Astrocyte (in vitro differentiated cells and primary cell): ENCODE results near the gene AMPH.

Experiments used
- EZH2 ChIP-seq: IDR thresholded peaks from 2 replicates; pipeline ENCODE4 v1.6.1; 2012; ENCODE audit warnings: mild to moderate bottlenecking, low read length, inconsistent platforms; ENCODE audit not compliant: insufficient read depth
- TF ChIP-seq, protein P1 (sequence below): IDR thresholded peaks from 2 replicates; pipeline ENCODE4 v1.5.1; 2011; ENCODE audit warnings: low read depth, mild to moderate bottlenecking, inconsistent platforms, low read length, moderate library complexity; ENCODE audit not compliant: insufficient read depth

DNA sequence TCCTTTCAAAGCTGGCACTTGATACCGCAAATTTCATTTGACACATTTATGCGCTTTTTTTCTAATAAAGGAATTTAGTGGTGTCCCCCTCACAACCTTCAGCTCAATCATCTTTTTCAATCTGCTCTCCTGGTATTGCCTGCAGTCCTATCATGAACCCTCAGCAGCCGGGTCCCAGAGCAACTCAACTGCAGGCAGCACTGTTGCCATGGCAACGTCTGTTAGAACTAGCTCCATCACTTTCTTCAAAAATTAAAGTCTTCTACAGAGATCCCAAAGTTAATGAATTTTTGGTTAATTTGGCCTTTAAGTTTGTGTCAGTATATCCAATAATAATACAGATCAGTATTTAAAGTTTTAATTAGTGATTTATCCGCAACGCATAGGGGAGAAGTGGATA, 221.6 kb downstream of the AMPH start:
- TF ChIP-seq, protein P1, sequence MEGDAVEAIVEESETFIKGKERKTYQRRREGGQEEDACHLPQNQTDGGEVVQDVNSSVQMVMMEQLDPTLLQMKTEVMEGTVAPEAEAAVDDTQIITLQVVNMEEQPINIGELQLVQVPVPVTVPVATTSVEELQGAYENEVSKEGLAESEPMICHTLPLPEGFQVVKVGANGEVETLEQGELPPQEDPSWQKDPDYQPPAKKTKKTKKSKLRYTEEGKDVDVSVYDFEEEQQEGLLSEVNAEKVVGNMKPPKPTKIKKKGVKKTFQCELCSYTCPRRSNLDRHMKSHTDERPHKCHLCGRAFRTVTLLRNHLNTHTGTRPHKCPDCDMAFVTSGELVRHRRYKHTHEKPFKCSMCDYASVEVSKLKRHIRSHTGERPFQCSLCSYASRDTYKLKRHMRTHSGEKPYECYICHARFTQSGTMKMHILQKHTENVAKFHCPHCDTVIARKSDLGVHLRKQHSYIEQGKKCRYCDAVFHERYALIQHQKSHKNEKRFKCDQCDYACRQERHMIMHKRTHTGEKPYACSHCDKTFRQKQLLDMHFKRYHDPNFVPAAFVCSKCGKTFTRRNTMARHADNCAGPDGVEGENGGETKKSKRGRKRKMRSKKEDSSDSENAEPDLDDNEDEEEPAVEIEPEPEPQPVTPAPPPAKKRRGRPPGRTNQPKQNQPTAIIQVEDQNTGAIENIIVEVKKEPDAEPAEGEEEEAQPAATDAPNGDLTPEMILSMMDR: no peak
- TF ChIP-seq EZH2: no peak
